Neutrophil (primary cell): ENCODE results near the gene WNT9A.

Experiments
- H3K27ac ChIP-seq: fragments of 200-600 bp; sonication (generic); 2 replicates; pipeline ENCODE4 v1.5.1; 2016; ENCODE audit warnings: mild to moderate bottlenecking, moderate library complexity
- H3K27me3 ChIP-seq: fragments of 200-600 bp; sonication (generic); 2 replicates; pipeline ENCODE4 v1.6.0; 2016; ENCODE audit warnings: mild to moderate bottlenecking
- H3K36me3 ChIP-seq: fragments of 200-600 bp; sonication (generic); 2 replicates; pipeline ENCODE4 v1.5.1; 2017
- H3K4me1 ChIP-seq, 2 experiments: fragments of 200-600 bp in 1 of 2; sonication (generic) in 1 of 2; 1 replicate in 1 of 2; 2 replicates in 1 of 2; pipeline versions ENCODE4 v1.5.1 to v1.6.1; 2013 to 2016; ENCODE audit warnings: low read depth in 1 of 2, low read length in 1 of 2, mild to moderate bottlenecking in 1 of 2, moderate library complexity in 1 of 2; ENCODE audit not compliant: control insufficient read depth in 1 of 2, insufficient read depth in 1 of 2
- H3K4me3 ChIP-seq, 2 experiments: fragments of 200-600 bp in 1 of 2; sonication (generic) in 1 of 2; 1 replicate in 1 of 2; 2 replicates in 1 of 2; pipeline ENCODE4 v1.5.1; 2013 to 2016; ENCODE audit warnings: low read depth in 1 of 2, low read length in 1 of 2, mild to moderate bottlenecking in 1 of 2, moderate library complexity in 1 of 2
- H3K9me3 ChIP-seq: fragments of 200-600 bp; sonication (generic); 2 replicates; pipeline ENCODE4 v1.5.1; 2016
- CTCF ChIP-seq: fragments of 200-600 bp; sonication (generic); IDR thresholded peaks from 2 replicates; pipeline ENCODE4 v1.5.1; 2016; ENCODE audit warnings: antibody characterized with exemption

WNT9A gene

GRCh38 chr1:227939791-227940771, 7.7 kb downstream of the WNT9A start:
- Histone ChIP-seq H3K4me1 (no peaks in the 10 kb centered on the region), H3K27me3 (peaks cover 32% of the 10 kb centered on the region), H3K36me3 (no peaks in the 10 kb centered on the region), H3K4me3 (no peak overlapping the region), H3K9me3 (no peaks in the 10 kb centered on the region), H3K27ac (no peak overlapping the region)
- TF ChIP-seq CTCF = no peak

DNA sequence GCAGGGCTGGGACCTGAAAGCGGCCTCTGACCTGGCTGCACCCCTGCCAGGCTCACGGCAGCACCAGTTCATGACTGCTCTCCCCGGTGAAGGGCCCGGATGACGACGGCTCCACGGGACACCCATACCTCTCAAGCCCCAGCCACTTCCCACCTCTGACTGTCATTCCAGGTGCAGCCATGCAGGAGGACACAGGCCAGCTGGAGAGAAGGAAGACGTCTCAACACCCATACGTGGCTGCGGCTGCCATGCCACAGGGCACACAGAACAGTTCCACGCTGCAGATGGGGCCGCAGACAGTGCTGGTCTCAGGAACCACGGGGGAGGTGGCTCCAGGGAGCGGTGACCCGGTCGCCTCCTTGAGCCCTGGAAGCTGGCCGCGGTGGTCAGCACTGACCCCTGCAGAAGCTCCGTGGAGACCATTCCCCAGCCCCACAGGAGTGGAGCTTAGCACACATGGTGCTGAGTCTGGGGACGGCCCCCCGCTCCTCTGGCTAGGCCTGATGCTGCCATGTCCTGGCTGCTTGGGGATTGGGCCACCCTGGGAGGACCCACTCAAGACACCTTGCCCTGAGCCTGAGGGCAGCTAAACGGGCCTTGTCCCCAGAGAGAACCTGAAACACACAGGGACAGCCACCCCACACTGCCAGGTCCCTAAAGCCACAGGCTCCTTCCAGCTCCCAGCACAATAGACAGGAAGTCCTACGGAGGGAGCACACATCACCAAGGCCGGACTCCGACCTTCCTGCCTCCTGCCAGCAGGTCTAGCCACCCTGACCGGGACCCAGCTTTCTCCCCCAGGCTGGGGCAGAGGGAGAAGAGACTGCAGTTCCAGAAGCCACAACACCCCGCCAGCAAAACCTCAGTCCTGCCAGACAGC, 8.6 kb downstream of the WNT9A start:
- no peaks in the 10 kb centered on the region for H3K9me3 ChIP-seq
- no peaks in the 10 kb centered on the region for H3K36me3 ChIP-seq
- peaks cover 31% of the 10 kb centered on the region for H3K27me3 ChIP-seq
- no peak overlapping the region for H3K27ac ChIP-seq
- TF ChIP-seq CTCF = no peak
- H3K4me1 ChIP-seq = no peaks in the 10 kb centered on the region
- no peak overlapping the region for H3K4me3 ChIP-seq

- Histone ChIP-seq H3K36me3 (no peaks in the 10 kb centered on the region), H3K27me3 (peaks cover 39% of the 10 kb centered on the region), H3K9me3 (no peaks in the 10 kb centered on the region), H3K27ac (no peak overlapping the region), H3K4me1 (no peaks in the 10 kb centered on the region), H3K4me3 (no peak overlapping the region)
- no peak for TF ChIP-seq CTCF
These were observed 9.5 kb downstream of the WNT9A start for GRCh38 chr1:227938276-227938675.

GRCh38 chr1:227937838-227938145, 9.9 kb downstream of the WNT9A start:
- no peak for TF ChIP-seq CTCF
- Histone ChIP-seq H3K4me3 (no peak overlapping the region), H3K36me3 (no peaks in the 10 kb centered on the region), H3K27ac (no peak overlapping the region), H3K27me3 (peaks cover 43% of the 10 kb centered on the region), H3K9me3 (no peaks in the 10 kb centered on the region), H3K4me1 (no peaks in the 10 kb centered on the region)

GRCh38 chr1:227937031-227937837, 10.5 kb downstream of the WNT9A start:
- Histone ChIP-seq H3K9me3 (no peaks in the 10 kb centered on the region), H3K36me3 (no peaks in the 10 kb centered on the region), H3K4me3 (no peak overlapping the region), H3K27ac (no peak overlapping the region), H3K27me3 (peaks cover 48% of the 10 kb centered on the region), H3K4me1 (no peaks in the 10 kb centered on the region)
- no peak for TF ChIP-seq CTCF
